HG03558 (cell line): ENCODE measurements around the gene HLX.

Source experiments
- ATAC-seq: cut with Tn5 transposase; IDR thresholded peaks from one replicate; pipeline ENCODE4 v1.9.1; 2021; ENCODE audit warnings: moderate number of reproducible peaks; ENCODE audit not compliant: unreplicated experiment; ENCODE audit errors: extremely low read depth

The HLX gene

GRCh38 chr1:220879076-220879508 lies at the start of gene HLX:
HLX (plus strand) TSS chr1:220879443; CDS start chr1:220879858, 415 bp downstream.
- no peak for ATAC-seq

- ATAC-seq: no peak
Observed at GRCh38 chr1:220833436-220833835, 45.8 kb upstream of the HLX start.

- ATAC-seq: no peak
Observed at GRCh38 chr1:220834155-220834870, 44.9 kb upstream of the HLX start.

- ATAC-seq: no peak
Observed at GRCh38 chr1:220838578-220838977, 40.7 kb upstream of the HLX start.

- no peak for ATAC-seq
Observed at GRCh38 chr1:220839474-220839873, 39.8 kb upstream of the HLX start.

DNA sequence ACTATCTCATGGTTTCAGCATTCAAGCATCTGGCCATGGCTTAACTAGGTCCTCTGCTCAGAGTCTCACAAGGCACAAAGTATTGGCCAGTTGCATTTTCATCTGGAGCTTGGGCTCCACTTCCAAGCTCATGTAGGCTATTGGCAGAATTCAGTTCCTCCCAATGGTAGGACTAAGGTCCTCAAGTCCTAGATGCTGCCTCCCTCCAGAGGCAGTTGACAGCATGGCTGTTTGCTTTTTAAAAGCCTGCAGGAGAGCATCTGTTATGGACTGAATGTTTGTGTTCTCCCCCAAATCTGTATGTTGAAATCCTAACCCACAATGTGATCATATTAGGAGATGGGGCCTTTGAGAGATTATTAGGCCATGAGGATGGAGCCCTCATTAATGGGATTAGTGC lies 38.0 kb upstream of the HLX start:
- no peak for ATAC-seq

DNA sequence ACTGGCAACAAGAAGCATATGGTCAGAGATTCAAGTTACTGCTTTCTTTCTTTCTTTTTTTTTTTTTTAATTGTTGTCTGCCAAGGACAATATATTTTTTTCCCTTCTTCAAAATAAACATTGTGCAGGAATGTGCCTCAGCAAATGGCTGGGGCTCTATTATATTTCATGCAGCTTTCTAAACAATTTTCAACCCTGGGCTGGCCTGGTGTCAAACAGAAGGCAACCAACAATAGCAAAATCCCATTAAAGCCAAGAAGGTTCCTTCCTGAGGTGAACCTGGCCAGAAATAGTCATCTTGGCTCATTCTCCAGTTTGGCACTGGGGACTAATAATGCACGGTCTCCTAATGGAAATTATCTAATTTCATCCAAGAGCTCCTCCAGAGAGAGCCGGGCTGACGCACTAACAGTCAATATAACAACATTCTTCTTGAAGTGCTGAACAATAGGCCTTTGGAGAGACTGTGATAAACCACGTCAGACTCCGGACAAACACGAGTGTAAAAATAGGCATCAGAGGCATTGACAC lies 35.7 kb upstream of the HLX start:
- no peak for ATAC-seq

DNA sequence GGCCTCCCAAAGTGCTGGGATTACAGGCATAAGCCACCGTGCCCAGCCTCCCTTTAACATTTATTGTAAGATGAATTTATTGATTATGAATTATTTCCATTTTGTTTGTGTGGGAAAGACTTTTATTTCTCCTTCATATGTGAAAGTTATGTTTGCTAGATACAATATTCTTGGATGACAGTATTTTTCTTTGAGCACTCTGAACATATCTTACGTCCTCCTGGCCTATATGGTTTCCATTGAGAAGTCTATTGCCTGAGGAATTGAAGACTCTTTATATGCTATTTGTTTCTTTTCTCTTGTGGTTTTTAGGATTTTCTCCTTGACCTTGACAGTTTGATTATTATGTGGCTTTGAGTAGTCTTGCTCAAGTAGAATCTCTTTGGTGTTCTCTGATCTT lies 26.8 kb upstream of the HLX start:
- no peak for ATAC-seq

- ATAC-seq: no peak
Observed at GRCh38 chr1:220872296-220872695, 6.9 kb upstream of the HLX start.

- ATAC-seq: no peak
Observed at GRCh38 chr1:220873087-220873486, 6.2 kb upstream of the HLX start.

- ATAC-seq: no peak
Observed at GRCh38 chr1:220873868-220874655, 5.2 kb upstream of the HLX start.

DNA sequence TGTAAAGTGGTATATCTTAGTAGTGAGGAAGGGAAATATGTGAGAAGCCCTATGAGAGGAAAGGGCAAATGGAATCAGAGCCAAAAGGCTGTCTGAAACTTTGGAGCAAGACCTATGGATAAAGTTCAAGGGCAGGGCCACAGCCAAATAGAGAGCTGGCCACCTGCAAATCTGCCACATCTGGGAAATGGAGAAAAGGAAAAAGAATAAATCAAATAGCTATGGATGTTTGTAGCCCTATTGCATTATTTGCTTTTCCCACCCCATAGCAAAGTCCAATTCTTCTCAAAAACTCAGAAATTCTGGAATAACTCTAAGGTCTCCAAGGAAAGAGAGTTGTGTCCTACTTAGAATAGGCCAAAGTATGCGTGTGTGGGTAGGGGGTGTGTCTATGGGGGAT lies 4.0 kb upstream of the HLX start:
- no peak for ATAC-seq

GRCh38 chr1:220876511-220877376 lies 2.5 kb upstream of the HLX start:
- ATAC-seq: no peak

GRCh38 chr1:220877377-220878095 lies 1.7 kb upstream of the HLX start:
- ATAC-seq: no peak

GRCh38 chr1:220878191-220879075 lies 810 bp upstream of the HLX start:
- ATAC-seq: no peak

GRCh38 chr1:220879509-220880361 lies 492 bp downstream of the HLX start:
- no peak for ATAC-seq

DNA sequence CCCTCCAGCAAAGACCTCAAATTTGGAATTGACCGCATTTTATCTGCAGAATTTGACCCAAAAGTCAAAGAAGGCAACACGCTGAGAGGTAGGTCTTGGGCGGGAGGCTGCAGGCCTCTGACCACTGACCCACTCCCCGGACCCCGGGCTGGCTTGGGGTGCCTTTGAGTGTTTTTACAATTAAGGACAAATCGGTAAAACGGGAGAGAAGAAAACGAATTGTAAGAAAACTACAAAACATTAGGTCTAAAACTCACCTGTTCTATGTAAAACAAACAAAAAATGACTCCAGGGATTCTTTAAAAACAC lies 1.1 kb downstream of the HLX start:
- ATAC-seq: no peak
